Body of pancreas (tissue), 4 donors: ENCODE results near the gene TOMM34. TPM values are rescaled to one million over a fixed set of nuclear protein-coding genes. Genes with fewer than 3 reads are reported as not detected.

Experiments
- ATAC-seq: fragments of 150-250 bp; one replicate; pipeline ENCODE4 v1.9.1; 2016
- DNase-seq, 4 donors: peaks; one replicate each; pipeline ENCODE4 v3.0.0-alpha.2; 2019
- H3K27ac ChIP-seq, 4 donors: fragments of 200-600 bp; sonication (generic); 1 replicate in 3 of 4; 2 replicates in 1 of 4; pipeline versions ENCODE4 v1.5.1 to v1.6.1; 2016 to 2019; ENCODE audit warnings: mild to moderate bottlenecking in 1 of 4, mixed read lengths in 1 of 4, moderate library complexity in 1 of 4
- H3K27me3 ChIP-seq, 2 donors: fragments of 200-600 bp; sonication (generic); one replicate each; pipeline ENCODE4 v1.6.0; 2016; ENCODE audit warnings: mild to moderate bottlenecking in 1 of 2
- H3K36me3 ChIP-seq, 2 donors: fragments of 200-600 bp; sonication (generic); replicated peaks in 1 of 2; 2 replicates each; pipeline ENCODE4 v1.5.1; 2016; ENCODE audit warnings: low read depth in 2 of 2; ENCODE audit not compliant: insufficient read depth in 1 of 2
- H3K4me1 ChIP-seq: fragments of 200-600 bp; sonication (generic); one replicate; pipeline ENCODE4 v1.6.0; 2016
- H3K4me3 ChIP-seq, 2 donors: fragments of 200-600 bp; sonication (generic); 1 replicate in 1 of 2; 2 replicates in 1 of 2; pipeline ENCODE4 v1.5.1; 2016 to 2019
- H3K9me3 ChIP-seq, 3 donors: fragments of 200-600 bp; sonication (generic); 1 replicate in 2 of 3; 2 replicates in 1 of 3; pipeline ENCODE4 v1.5.1; 2016
- POLR2A ChIP-seq, 3 donors: fragments of 450-650 bp; IDR thresholded peaks; one replicate each; pipeline ENCODE4 v1.6.1; 2016; ENCODE audit warnings: antibody characterized with exemption in 3 of 3, mild to moderate bottlenecking in 2 of 3
- WGBS, 2 donors: methylation state at CpG; one replicate each; pipeline ENCODE4 v1.1.5; 2017; 5-methylcytosine and 5-hydroxymethylcytosine counted together
- intact Hi-C: fragments of 100-400 bp; cut with DNase I; formaldehyde crosslinking; loops from one replicate; pipeline ENCODE4 v1.15.1; 2023
- total RNA-seq, 2 donors: library from RNA; depleted of rRNA; stranded (reverse); fragments of >200 nt; gene quantifications; one replicate each; pipeline ENCODE4 v1.1.0, GENCODE V29; 2016
- TF ChIP-seq, protein P1 (sequence below), 7 experiments: fragments of 450-650 bp in 4 of 7; fragments of 200-600 bp in 3 of 7; sonication (generic) in 3 of 7; IDR thresholded peaks; one replicate each; pipeline ENCODE4 v1.5.1; 2016 to 2019; ENCODE audit warnings: antibody characterized with exemption in 7 of 7

Gene TOMM34
- total RNA-seq, 2 donors from 2014 or later = 2.6 to 13.0 TPM

DNA sequence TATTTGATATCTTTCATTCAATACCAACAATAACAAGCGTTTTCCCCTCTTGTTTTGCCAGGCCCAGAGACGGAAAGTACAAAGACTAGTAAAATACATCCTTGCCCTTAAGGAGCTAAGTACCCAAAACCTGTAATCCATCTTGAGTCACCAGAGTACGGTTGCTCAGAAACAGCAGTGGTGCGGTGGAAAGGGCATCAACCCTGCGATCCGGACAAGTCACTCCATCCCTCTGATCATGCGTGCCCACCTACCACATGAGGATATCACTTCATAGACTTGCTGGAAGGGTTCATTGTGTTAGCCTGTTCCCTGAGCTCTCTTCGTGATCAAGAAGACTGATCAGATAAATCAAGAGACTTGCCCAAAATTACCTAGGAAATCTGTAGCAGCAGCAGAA, 1.9 kb downstream of the TOMM34 start:
- peaks cover 19% of the 10 kb centered on the region for H3K4me1 ChIP-seq
- intact Hi-C loops = no loop called here
- H3K4me3 ChIP-seq = no peak overlapping the region
- TF ChIP-seq, protein P1, sequence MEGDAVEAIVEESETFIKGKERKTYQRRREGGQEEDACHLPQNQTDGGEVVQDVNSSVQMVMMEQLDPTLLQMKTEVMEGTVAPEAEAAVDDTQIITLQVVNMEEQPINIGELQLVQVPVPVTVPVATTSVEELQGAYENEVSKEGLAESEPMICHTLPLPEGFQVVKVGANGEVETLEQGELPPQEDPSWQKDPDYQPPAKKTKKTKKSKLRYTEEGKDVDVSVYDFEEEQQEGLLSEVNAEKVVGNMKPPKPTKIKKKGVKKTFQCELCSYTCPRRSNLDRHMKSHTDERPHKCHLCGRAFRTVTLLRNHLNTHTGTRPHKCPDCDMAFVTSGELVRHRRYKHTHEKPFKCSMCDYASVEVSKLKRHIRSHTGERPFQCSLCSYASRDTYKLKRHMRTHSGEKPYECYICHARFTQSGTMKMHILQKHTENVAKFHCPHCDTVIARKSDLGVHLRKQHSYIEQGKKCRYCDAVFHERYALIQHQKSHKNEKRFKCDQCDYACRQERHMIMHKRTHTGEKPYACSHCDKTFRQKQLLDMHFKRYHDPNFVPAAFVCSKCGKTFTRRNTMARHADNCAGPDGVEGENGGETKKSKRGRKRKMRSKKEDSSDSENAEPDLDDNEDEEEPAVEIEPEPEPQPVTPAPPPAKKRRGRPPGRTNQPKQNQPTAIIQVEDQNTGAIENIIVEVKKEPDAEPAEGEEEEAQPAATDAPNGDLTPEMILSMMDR (IDR thresholded peaks at IDR 0.05) = no peak
- TF ChIP-seq POLR2A (IDR thresholded peaks at IDR 0.05) = no peak
- DNase-seq (no peak), ATAC-seq (no peak)
- 88 to 92% methylated on average over 8 of the region's 8 CpGs for WGBS, 2 donors
- peaks cover 0 to 12% of the 10 kb centered on the region in 2 donors for H3K36me3 ChIP-seq
- H3K27me3 ChIP-seq = no peaks in the 10 kb centered on the region
- H3K27ac ChIP-seq = no peak overlapping the region
- H3K9me3 ChIP-seq = no peaks in the 10 kb centered on the region

DNA sequence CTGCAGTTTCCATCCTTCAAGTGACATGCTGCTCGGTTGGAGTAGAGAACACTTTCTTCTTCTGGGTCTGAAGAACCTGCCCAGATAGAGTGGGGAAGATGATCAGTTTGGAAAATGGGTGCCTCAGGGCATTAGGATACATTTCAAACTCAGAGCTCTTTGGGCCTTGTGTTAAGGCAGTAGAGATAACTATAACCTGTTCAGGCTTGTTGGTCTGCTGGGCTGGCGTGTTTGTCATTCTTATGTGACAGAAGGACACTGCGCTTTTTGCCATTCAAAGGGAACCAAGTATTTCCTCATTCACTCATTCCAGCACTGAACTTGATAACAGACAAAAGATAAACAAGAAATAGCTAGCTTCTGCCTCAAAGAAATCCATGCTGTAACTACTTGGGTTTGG, 3.8 kb downstream of the TOMM34 start:
- no peak for ATAC-seq
- 84 to 94% methylated on average over 3 of the region's 3 CpGs for WGBS, 2 donors
- Histone ChIP-seq H3K4me3 (no peak overlapping the region), H3K36me3 (peaks cover 0 to 16% of the 10 kb centered on the region in 2 donors), H3K4me1 (peaks cover 19% of the 10 kb centered on the region), H3K27ac (no peak overlapping the region), H3K27me3 (no peaks in the 10 kb centered on the region), H3K9me3 (no peaks in the 10 kb centered on the region)
- no peak for DNase-seq
- intact Hi-C loops = no loop called here
- no peak for TF ChIP-seq POLR2A (IDR thresholded peaks at IDR 0.05)
- TF ChIP-seq, protein P1 (IDR thresholded peaks at IDR 0.05) = no peak

DNA sequence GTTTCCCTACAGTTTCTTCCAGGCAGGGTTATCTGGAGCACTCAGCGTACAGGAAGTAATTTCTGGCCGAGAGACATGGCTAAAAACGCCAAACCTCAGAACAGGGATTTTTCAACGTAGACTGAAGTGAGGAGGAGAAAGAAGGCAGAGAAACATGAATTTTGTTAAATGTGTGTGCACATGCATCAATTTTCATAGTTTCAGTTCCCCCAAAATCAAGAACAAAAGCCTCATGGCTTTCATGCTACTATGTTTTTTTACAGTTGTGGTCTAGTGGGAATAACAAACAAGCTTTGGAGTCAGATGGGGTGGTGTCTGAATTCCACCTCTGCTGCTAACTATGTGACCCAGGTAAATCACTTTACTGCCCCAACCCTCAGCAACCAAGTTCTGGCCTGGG, 4.9 kb downstream of the TOMM34 start:
- H3K9me3 ChIP-seq = no peaks in the 10 kb centered on the region
- H3K36me3 ChIP-seq = peaks cover 0 to 26% of the 10 kb centered on the region in 2 donors
- H3K4me1 ChIP-seq = peaks cover 14% of the 10 kb centered on the region
- no peak overlapping the region for H3K4me3 ChIP-seq
- H3K27me3 ChIP-seq = no peaks in the 10 kb centered on the region
- H3K27ac ChIP-seq = no peak overlapping the region
- ATAC-seq (no peak), DNase-seq (no peak)
- TF ChIP-seq POLR2A (IDR thresholded peaks at IDR 0.05) = no peak
- TF ChIP-seq, protein P1 (IDR thresholded peaks at IDR 0.05) = no peak
- intact Hi-C loops = no loop called here
- WGBS, 2 donors = 77 to 86% methylated on average over 4 of the region's 4 CpGs

- Histone ChIP-seq H3K27me3 (no peaks in the 10 kb centered on the region), H3K36me3 (peaks cover 0 to 29% of the 10 kb centered on the region in 2 donors), H3K4me3 (no peak overlapping the region), H3K9me3 (no peaks in the 10 kb centered on the region), H3K27ac (no peak overlapping the region), H3K4me1 (peaks cover 10% of the 10 kb centered on the region)
- no peak for ATAC-seq
- intact Hi-C loops = no loop called here
- no peak for TF ChIP-seq POLR2A (IDR thresholded peaks at IDR 0.05)
- 95% methylated on average over 5 of the region's 5 CpGs for WGBS, 2 donors
- no peak for DNase-seq
Measured at GRCh38 chr20:44954211-44954610, 6.0 kb downstream of the TOMM34 start.

GRCh38 chr20:44952731-44953130, 7.5 kb downstream of the TOMM34 start:
- Histone ChIP-seq H3K27me3 (no peaks in the 10 kb centered on the region), H3K36me3 (peaks cover 0 to 32% of the 10 kb centered on the region in 2 donors), H3K4me1 (no peaks in the 10 kb centered on the region), H3K9me3 (no peaks in the 10 kb centered on the region), H3K27ac (no peak overlapping the region), H3K4me3 (no peak overlapping the region)
- DNase-seq (no peak), ATAC-seq (no peak)
- 80 to 83% methylated on average over 1 of the region's 1 CpG for WGBS, 2 donors
- intact Hi-C loops = no loop called here
- no peak for TF ChIP-seq POLR2A (IDR thresholded peaks at IDR 0.05)
- TF ChIP-seq, protein P1 (IDR thresholded peaks at IDR 0.05) = no peak
